Measurements from ENCODE around the gene MICALL2. TPM values are rescaled to one million over a fixed set of nuclear protein-coding genes. Genes with fewer than 3 reads are reported as not detected.

Gene MICALL2
- total and polyA plus RNA-seq, 4 donors = 2.9 to 16.3 (median 7.6) TPM

DNA sequence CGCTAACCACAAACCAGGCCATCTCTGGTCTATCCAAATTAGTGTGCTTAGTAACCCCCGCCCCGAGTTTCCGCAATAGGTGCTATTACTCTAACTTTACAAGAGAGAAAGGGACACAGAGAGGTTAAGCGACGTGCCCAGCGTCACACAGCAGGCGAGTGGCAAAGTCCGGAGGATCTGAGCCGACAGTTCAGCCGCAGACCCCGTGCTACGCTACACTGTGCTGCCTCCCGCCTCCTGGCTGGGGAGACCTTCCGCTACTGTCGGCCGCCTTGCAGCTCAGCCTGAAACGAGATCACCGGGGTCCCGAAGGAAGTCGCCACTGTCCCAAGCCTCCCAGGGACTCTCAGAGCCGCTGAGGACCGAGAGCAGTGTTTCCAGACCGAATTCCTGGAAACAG lies 44.1 kb upstream of the MICALL2 start:
- no peaks in the 10 kb centered on the region for H3K27me3 ChIP-seq (ENCODE audit: control insufficient read depth in 4 of 4, insufficient read depth in 4 of 4, low read length in 3 of 4)
- H3K9ac ChIP-seq (ENCODE audit: low read depth in 1 of 2, low read length in 2 of 2) = peak overlapping the region in 1 of 2 donors; percentile 22
- peak overlapping the region; percentile 82 to 99 (median 96) for H3K4me3 ChIP-seq (ENCODE audit: low read depth in 1 of 3, low read length in 3 of 3)
- DNase-seq (ENCODE audit: low spot score) = no peak
- H3K9me3 ChIP-seq (ENCODE audit: control insufficient read depth in 4 of 4, low read length in 3 of 4) = no peaks in the 10 kb centered on the region
- no peak overlapping the region for H3K27ac ChIP-seq (ENCODE audit: low read depth in 1 of 2, low read length in 2 of 2)
- 28% methylated on average over 24 of the region's 24 CpGs for WGBS
- H3K36me3 ChIP-seq (ENCODE audit: control insufficient read depth in 4 of 4, insufficient read depth in 3 of 4, low read depth in 1 of 4, low read length in 3 of 4) = peaks cover 0 to 29% (median 3%) of the 10 kb centered on the region in 4 donors
- no peak for TF ChIP-seq SP1 (IDR thresholded peaks at IDR 0.05)
- TF ChIP-seq, protein P1, sequence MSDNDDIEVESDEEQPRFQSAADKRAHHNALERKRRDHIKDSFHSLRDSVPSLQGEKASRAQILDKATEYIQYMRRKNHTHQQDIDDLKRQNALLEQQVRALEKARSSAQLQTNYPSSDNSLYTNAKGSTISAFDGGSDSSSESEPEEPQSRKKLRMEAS (IDR thresholded peaks at IDR 0.05) = no peak
- TF ChIP-seq, protein P2, sequence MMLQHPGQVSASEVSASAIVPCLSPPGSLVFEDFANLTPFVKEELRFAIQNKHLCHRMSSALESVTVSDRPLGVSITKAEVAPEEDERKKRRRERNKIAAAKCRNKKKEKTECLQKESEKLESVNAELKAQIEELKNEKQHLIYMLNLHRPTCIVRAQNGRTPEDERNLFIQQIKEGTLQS (IDR thresholded peaks at IDR 0.05) = no peak
- H3K4me1 ChIP-seq (ENCODE audit: control insufficient read depth in 4 of 4, insufficient read depth in 4 of 4, low read length in 3 of 4) = peaks cover 5 to 28% (median 21%) of the 10 kb centered on the region in 4 donors

DNA sequence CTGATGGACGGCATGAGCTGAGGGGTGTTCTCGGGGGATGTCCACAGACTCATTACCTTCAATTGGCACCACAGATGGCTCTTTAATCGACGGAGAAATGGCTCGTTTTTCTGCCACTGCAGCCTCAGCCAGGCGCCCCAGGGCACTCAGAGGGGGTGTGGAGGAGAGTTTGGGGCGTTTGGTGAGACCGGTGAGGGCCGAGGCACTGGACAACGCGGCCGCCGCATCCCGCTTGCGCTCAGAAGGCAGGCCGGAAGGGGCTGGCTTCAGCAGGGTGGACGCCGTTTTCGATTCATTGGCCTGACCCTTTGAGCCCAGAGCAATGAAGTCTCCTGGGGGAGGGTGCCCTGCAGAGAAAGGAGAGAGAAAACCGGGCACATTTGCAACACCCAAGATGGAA lies 43.6 kb upstream of the MICALL2 start:
- Histone ChIP-seq H3K9ac (ENCODE audit: low read depth in 1 of 2, low read length in 2 of 2) (no peak overlapping the region), H3K27ac (ENCODE audit: low read depth in 1 of 2, low read length in 2 of 2) (no peak overlapping the region), H3K27me3 (ENCODE audit: control insufficient read depth in 4 of 4, insufficient read depth in 4 of 4, low read length in 3 of 4) (no peaks in the 10 kb centered on the region), H3K4me3 (ENCODE audit: low read depth in 1 of 3, low read length in 3 of 3) (peak overlapping the region in 2 of 3 donors; percentile 96 to 99), H3K9me3 (ENCODE audit: control insufficient read depth in 4 of 4, low read length in 3 of 4) (no peaks in the 10 kb centered on the region), H3K4me1 (ENCODE audit: control insufficient read depth in 4 of 4, insufficient read depth in 4 of 4, low read length in 3 of 4) (peaks cover 5 to 28% (median 21%) of the 10 kb centered on the region in 4 donors), H3K36me3 (ENCODE audit: control insufficient read depth in 4 of 4, insufficient read depth in 3 of 4, low read depth in 1 of 4, low read length in 3 of 4) (peaks cover 0 to 35% (median 4%) of the 10 kb centered on the region in 4 donors)
- 93% methylated on average over 20 of the region's 20 CpGs for WGBS
- DNase-seq (ENCODE audit: low spot score) = no peak
- TF ChIP-seq, protein P1 (IDR thresholded peaks at IDR 0.05) = no peak
- TF ChIP-seq TAF1 (conservative IDR thresholded peaks at IDR 0.05) (no peak), JUND (IDR thresholded peaks at IDR 0.05) (no peak), GABPA (IDR thresholded peaks at IDR 0.05 in 1 of 2, conservative IDR thresholded peaks at IDR 0.05 in 1 of 2) (no peak), HNF4G (IDR thresholded peaks at IDR 0.05) (no peak), FOXA2 (IDR thresholded peaks at IDR 0.05) (no peak), EGR1 (IDR thresholded peaks at IDR 0.05; ENCODE audit: low read depth in 2 of 2) (no peak), YY1 (IDR thresholded peaks at IDR 0.05) (no peak), SP1 (IDR thresholded peaks at IDR 0.05) (no peak), RAD21 (IDR thresholded peaks at IDR 0.05) (no peak), FOXA1 (IDR thresholded peaks at IDR 0.05) (no peak), RXRA (IDR thresholded peaks at IDR 0.05) (no peak)
- TF ChIP-seq, protein P2 (IDR thresholded peaks at IDR 0.05) = no peak
- TF ChIP-seq, protein P3, sequence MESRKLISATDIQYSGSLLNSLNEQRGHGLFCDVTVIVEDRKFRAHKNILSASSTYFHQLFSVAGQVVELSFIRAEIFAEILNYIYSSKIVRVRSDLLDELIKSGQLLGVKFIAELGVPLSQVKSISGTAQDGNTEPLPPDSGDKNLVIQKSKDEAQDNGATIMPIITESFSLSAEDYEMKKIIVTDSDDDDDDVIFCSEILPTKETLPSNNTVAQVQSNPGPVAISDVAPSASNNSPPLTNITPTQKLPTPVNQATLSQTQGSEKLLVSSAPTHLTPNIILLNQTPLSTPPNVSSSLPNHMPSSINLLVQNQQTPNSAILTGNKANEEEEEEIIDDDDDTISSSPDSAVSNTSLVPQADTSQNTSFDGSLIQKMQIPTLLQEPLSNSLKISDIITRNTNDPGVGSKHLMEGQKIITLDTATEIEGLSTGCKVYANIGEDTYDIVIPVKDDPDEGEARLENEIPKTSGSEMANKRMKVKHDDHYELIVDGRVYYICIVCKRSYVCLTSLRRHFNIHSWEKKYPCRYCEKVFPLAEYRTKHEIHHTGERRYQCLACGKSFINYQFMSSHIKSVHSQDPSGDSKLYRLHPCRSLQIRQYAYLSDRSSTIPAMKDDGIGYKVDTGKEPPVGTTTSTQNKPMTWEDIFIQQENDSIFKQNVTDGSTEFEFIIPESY (IDR thresholded peaks at IDR 0.05) = no peak
- TF ChIP-seq, protein P4, sequence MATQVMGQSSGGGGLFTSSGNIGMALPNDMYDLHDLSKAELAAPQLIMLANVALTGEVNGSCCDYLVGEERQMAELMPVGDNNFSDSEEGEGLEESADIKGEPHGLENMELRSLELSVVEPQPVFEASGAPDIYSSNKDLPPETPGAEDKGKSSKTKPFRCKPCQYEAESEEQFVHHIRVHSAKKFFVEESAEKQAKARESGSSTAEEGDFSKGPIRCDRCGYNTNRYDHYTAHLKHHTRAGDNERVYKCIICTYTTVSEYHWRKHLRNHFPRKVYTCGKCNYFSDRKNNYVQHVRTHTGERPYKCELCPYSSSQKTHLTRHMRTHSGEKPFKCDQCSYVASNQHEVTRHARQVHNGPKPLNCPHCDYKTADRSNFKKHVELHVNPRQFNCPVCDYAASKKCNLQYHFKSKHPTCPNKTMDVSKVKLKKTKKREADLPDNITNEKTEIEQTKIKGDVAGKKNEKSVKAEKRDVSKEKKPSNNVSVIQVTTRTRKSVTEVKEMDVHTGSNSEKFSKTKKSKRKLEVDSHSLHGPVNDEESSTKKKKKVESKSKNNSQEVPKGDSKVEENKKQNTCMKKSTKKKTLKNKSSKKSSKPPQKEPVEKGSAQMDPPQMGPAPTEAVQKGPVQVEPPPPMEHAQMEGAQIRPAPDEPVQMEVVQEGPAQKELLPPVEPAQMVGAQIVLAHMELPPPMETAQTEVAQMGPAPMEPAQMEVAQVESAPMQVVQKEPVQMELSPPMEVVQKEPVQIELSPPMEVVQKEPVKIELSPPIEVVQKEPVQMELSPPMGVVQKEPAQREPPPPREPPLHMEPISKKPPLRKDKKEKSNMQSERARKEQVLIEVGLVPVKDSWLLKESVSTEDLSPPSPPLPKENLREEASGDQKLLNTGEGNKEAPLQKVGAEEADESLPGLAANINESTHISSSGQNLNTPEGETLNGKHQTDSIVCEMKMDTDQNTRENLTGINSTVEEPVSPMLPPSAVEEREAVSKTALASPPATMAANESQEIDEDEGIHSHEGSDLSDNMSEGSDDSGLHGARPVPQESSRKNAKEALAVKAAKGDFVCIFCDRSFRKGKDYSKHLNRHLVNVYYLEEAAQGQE (IDR thresholded peaks at IDR 0.05) = no peak

Measured in liver (tissue), 9 donors.